GM23248 (cell line): ENCODE data around the gene ADCY5. TPM values are rescaled to one million over a fixed set of nuclear protein-coding genes. Genes with fewer than 3 reads are reported as not detected.

Experiments
- DNase-seq: peaks from one replicate; pipeline ENCODE4 v3.0.0-alpha.2; 2015
- H2AFZ ChIP-seq: fragments of 200-600 bp; sonication (generic); 2 replicates; pipeline ENCODE4 v1.6.1; 2016; ENCODE audit warnings: antibody characterized with exemption
- H3F3A ChIP-seq: fragments of 200-600 bp; sonication (generic); 2 replicates; pipeline ENCODE4 v1.6.1; 2016; ENCODE audit warnings: mild to moderate bottlenecking, antibody characterized with exemption, mixed run types; ENCODE audit not compliant: insufficient read depth
- H3K27ac ChIP-seq: fragments of 200-600 bp; sonication (generic); 2 replicates; pipeline ENCODE4 v1.5.1; 2016; ENCODE audit warnings: mild to moderate bottlenecking
- H3K27me3 ChIP-seq: fragments of 200-600 bp; sonication (generic); replicated peaks from 2 replicates; pipeline ENCODE4 v1.6.1; 2016; ENCODE audit warnings: mild to moderate bottlenecking; ENCODE audit not compliant: insufficient read depth
- H3K36me3 ChIP-seq: fragments of 200-600 bp; sonication (generic); 2 replicates; pipeline ENCODE4 v1.6.1; 2016; ENCODE audit warnings: low read depth, mild to moderate bottlenecking
- H3K4me1 ChIP-seq: fragments of 200-600 bp; sonication (generic); 2 replicates; pipeline ENCODE4 v1.6.1; 2016; ENCODE audit warnings: mild to moderate bottlenecking; ENCODE audit not compliant: insufficient read depth
- H3K4me2 ChIP-seq: fragments of 200-600 bp; sonication (generic); one replicate; pipeline ENCODE4 v1.6.1; 2016; ENCODE audit warnings: mild to moderate bottlenecking; ENCODE audit not compliant: unreplicated experiment
- H3K4me3 ChIP-seq: fragments of 200-600 bp; sonication (generic); 2 replicates; pipeline ENCODE4 v1.5.1; 2016; ENCODE audit warnings: mild to moderate bottlenecking
- H3K79me2 ChIP-seq: fragments of 200-600 bp; sonication (generic); 2 replicates; pipeline ENCODE4 v1.6.1; 2016; ENCODE audit warnings: mild to moderate bottlenecking; ENCODE audit not compliant: insufficient read depth
- H3K9ac ChIP-seq: fragments of 200-600 bp; sonication (generic); 2 replicates; pipeline ENCODE4 v1.6.1; 2016; ENCODE audit warnings: mild to moderate bottlenecking
- H3K9me2 ChIP-seq: fragments of 200-600 bp; sonication (generic); 2 replicates; pipeline ENCODE4 v1.6.1; 2016; ENCODE audit warnings: mixed run types, mild to moderate bottlenecking, moderate library complexity; ENCODE audit not compliant: insufficient read depth
- H3K9me3 ChIP-seq: fragments of 200-600 bp; sonication (generic); one replicate; pipeline ENCODE4 v1.6.1; 2017; ENCODE audit warnings: low read depth
- H4K20me1 ChIP-seq: fragments of 200-600 bp; sonication (generic); 2 replicates; pipeline ENCODE4 v1.6.0; 2016; ENCODE audit not compliant: insufficient read depth
- EZH2 ChIP-seq: fragments of 200-600 bp; sonication (generic); IDR thresholded peaks from 2 replicates; pipeline ENCODE4 v1.6.1; 2018; ENCODE audit warnings: antibody characterized with exemption, mild to moderate bottlenecking; ENCODE audit not compliant: insufficient read depth, poor library complexity, severe bottlenecking
- EZH2phosphoT487 ChIP-seq: fragments of 200-600 bp; sonication (generic); IDR thresholded peaks from 2 replicates; pipeline ENCODE4 v1.6.1; 2018; ENCODE audit warnings: antibody characterized with exemption, moderate library complexity, mild to moderate bottlenecking, low read depth; ENCODE audit not compliant: insufficient read depth
- WGBS, 2 experiments: methylation state at CpG; one replicate each; pipeline ENCODE4 v1.1.6; 2015 to 2017; ENCODE audit warnings: low lambda C conversion rate in 2 of 2, low coverage in 1 of 2; ENCODE audit errors: missing lambda C conversion rate in 2 of 2; 5-methylcytosine and 5-hydroxymethylcytosine counted together
- in situ Hi-C: fragments of 300-500 bp; cut with MboI; formaldehyde crosslinking; loops from 2 replicates; pipeline ENCODE4 v1.15.0; 2020
- polyA plus RNA-seq: library from polyadenylated mRNA; unstranded; fragments of >200 nt; fragmentation: Nextera tagmentation; extraction: Ambion mirVana; gene quantifications from 2 replicates; pipeline ENCODE4 v1.2.1, GENCODE V29; 2016
- total RNA-seq: library from RNA; depleted of rRNA; stranded (reverse); fragments of >200 nt; shearing (Covaris generic); gene quantifications from 2 replicates; pipeline ENCODE4 v1.2.3, GENCODE V29; 2014

ADCY5 gene
- total and polyA plus RNA-seq, 2 experiments from 2014 or later = 0.09 to 1.2 TPM

DNA sequence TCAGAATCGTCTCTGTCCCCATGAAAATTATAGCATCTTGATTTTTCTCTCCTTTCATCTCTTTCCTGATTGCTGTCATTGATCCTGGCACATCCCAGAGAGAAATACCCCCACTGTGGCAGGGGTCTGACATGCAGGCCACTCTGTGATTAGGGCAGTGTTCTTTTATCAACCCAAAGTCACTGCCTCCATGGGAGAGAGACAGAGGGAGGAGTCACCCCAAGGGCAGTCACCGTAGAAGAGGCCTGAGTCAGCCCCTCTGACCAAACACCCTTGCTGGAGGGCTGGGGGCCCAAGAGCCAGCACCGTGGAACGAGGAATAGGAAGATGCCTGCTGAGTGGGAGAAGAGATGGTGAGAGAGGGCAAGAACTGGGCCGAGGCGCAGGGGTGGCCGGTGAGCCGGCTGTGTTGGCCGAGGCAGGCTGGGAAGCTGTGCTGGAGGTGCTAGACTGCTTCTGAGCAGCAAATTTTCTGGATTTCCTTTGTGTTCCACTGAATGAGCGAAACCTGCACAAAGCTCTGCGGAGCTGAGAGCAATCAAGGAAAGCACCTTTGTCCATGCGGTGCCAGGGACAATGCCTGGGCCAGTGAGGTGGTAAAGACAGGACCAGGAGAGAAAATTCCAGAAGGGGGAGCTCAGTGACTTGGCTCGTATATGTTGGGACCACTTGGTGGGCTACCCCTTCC is 103.8 kb downstream of the ADCY5 start:
- no peak overlapping the region for H3K4me2 ChIP-seq
- no peak overlapping the region for H2AFZ ChIP-seq
- in situ Hi-C loops = no loop called here
- no peaks in the 10 kb centered on the region for H3K36me3 ChIP-seq
- no peak overlapping the region for H3K9ac ChIP-seq
- H3K27ac ChIP-seq = no peak overlapping the region
- no peaks in the 10 kb centered on the region for H3F3A ChIP-seq
- no peak overlapping the region for H3K4me3 ChIP-seq
- 88 to 91% methylated on average over 13 of the region's 13 CpGs for WGBS, 2 experiments
- no peaks in the 10 kb centered on the region for H3K4me1 ChIP-seq
- H3K79me2 ChIP-seq = no peaks in the 10 kb centered on the region
- H4K20me1 ChIP-seq = no peaks in the 10 kb centered on the region
- TF ChIP-seq EZH2phosphoT487 (no peak), EZH2 (no peak)
- H3K9me3 ChIP-seq = no peaks in the 10 kb centered on the region
- H3K9me2 ChIP-seq = no peaks in the 10 kb centered on the region
- no peak for DNase-seq
- H3K27me3 ChIP-seq = peaks cover 42% of the 10 kb centered on the region

DNA sequence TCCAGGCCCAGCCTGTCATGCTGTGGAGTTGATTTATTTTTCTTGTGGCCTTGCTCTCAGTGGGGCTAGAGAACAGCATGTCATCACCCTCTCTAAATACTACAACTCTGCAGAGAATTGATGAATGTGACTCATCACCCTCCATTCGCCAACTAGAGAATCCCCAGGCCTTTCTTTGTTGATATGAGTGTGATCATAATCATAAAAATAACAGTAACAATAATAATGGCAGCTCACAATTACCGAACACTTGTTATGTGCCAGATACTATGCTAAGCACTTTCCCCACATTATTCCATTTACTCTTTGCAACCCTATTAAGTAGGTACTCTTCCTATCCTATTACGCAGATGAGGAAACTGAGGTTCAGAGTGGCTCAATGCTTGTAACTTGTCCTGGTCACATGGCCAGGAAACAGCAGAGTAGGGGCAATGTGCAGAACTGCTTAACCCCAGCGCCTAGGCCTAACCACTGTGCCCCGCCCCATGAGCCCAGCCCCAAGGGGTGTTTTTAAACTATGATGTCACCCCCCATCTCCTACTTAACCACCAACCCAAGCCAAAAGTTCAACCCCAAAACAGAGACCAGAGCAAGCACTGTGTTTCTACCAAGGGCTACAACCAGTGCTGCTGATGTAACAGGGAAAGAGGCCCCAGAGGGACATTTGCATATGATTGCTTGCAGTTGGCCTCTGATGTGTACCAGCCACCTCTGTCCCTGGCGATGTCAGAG is 104.5 kb downstream of the ADCY5 start:
- peaks cover 38% of the 10 kb centered on the region for H3K27me3 ChIP-seq
- no peak overlapping the region for H3K27ac ChIP-seq
- no peak overlapping the region for H3K4me3 ChIP-seq
- H3F3A ChIP-seq = no peaks in the 10 kb centered on the region
- no peaks in the 10 kb centered on the region for H3K4me1 ChIP-seq
- TF ChIP-seq EZH2phosphoT487 (no peak), EZH2 (no peak)
- no peaks in the 10 kb centered on the region for H4K20me1 ChIP-seq
- H3K4me2 ChIP-seq = no peak overlapping the region
- in situ Hi-C loops = no loop called here
- no peaks in the 10 kb centered on the region for H3K9me2 ChIP-seq
- H3K36me3 ChIP-seq = no peaks in the 10 kb centered on the region
- DNase-seq = peak; percentile 28
- no peaks in the 10 kb centered on the region for H3K79me2 ChIP-seq
- no peak overlapping the region for H2AFZ ChIP-seq
- WGBS, 2 experiments = 67 to 69% methylated on average over 6 of the region's 6 CpGs
- H3K9ac ChIP-seq = no peak overlapping the region
- no peaks in the 10 kb centered on the region for H3K9me3 ChIP-seq

DNA sequence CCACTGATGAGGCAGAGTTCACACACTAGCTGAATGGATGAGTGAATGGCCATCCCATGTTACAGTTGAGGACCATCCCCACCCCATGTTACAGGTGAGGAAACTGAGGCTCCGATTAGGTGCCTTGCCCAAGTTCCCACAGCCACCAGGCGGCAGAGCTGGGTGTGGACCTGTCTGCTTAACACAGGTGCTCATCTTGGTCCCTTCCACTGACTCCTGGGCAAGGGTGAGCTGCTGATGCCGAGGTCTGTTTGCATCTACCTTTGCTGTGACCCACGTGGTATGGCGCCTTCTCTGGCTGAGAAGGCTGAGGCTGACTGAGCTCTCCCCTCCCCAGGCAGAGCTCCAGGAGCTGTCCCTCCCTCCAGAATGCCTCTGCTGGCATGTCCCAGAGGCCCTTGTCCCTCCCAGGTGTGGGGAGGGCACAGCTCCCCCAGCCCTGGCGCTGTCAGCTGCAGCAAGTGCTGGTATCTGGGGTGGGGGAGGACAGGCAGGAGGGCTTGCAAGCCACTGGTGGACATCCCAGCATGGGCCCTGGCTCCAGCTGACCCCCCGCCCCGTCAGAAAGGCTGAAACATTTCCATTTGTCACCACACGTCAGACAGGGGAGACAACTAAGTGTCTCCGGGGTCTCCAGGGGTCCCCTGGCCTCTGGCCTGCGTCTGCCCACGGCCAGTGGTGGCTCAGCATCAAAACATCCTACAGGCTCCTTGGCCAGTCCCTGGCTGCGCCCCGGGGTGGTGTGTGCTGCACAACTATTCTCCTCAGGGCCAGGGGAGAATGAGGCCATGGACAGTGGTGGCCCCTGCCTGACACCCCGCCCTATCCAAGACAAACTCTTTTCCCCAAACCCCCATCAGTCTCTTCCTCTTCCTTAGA is 105.4 kb downstream of the ADCY5 start:
- Histone ChIP-seq H2AFZ (no peak overlapping the region), H3K4me3 (no peak overlapping the region), H3K27ac (no peak overlapping the region), H3K4me2 (no peak overlapping the region), H3K9me3 (no peaks in the 10 kb centered on the region), H3K79me2 (no peaks in the 10 kb centered on the region), H3K4me1 (no peaks in the 10 kb centered on the region), H3K36me3 (no peaks in the 10 kb centered on the region), H3K9ac (no peak overlapping the region), H4K20me1 (no peaks in the 10 kb centered on the region), H3F3A (no peaks in the 10 kb centered on the region), H3K27me3 (peaks cover 36% of the 10 kb centered on the region), H3K9me2 (no peaks in the 10 kb centered on the region)
- no peak for TF ChIP-seq EZH2phosphoT487
- WGBS, 2 experiments = 48 to 49% methylated on average over 12 to 15 of the region's 15 CpGs
- no peak for DNase-seq
- in situ Hi-C loops = no loop called here

DNA sequence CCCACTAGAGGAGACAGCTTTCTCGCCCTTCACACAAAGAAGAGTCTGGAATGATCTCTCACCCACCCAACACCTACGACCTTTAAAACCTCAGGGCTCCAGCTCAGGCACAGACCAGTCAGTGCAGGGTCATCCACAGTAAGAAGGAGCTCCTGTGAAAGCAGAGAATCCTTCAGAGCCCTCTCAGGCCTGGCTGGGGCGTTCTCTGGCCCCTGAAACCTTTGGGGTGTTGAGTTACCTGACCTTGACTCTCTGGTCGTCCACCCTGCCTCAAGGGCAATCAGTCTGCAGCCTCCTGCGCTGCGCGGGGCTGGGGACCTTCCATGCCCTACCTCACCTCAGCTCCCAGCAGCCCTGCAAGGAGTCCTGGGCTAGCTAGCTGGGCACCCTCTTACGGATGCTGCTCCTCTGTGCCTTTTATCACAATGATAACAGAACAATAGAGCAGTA is 106.2 kb downstream of the ADCY5 start:
- in situ Hi-C loops = no loop called here

More for the DNA sequence above, 106.2 kb downstream of the ADCY5 start:
- H3K9ac ChIP-seq = no peak overlapping the region
- no peaks in the 10 kb centered on the region for H3K79me2 ChIP-seq
- H3K9me3 ChIP-seq = no peaks in the 10 kb centered on the region
- H2AFZ ChIP-seq = no peak overlapping the region
- H3K4me1 ChIP-seq = no peaks in the 10 kb centered on the region
- H3K4me2 ChIP-seq = no peak overlapping the region
- no peaks in the 10 kb centered on the region for H3K9me2 ChIP-seq
- no peak overlapping the region for H3K27ac ChIP-seq
- peaks cover 30% of the 10 kb centered on the region for H3K27me3 ChIP-seq
- no peaks in the 10 kb centered on the region for H3K36me3 ChIP-seq
- no peaks in the 10 kb centered on the region for H3F3A ChIP-seq
- TF ChIP-seq EZH2 (no peak), EZH2phosphoT487 (no peak)
- DNase-seq = no peak
- no peak overlapping the region for H3K4me3 ChIP-seq
- 71 to 73% methylated on average over 8 of the region's 8 CpGs for WGBS, 2 experiments
- no peaks in the 10 kb centered on the region for H4K20me1 ChIP-seq
